ENCODE results near the gene C1QTNF9. TPM values are rescaled to one million over a fixed set of nuclear protein-coding genes. Genes with fewer than 3 reads are reported as not detected.
"Not testable (repeated sequence)": the region's sequence is repeated elsewhere in the genome, so short reads cannot be mapped to it uniquely, and the experiment has no call there.

C1QTNF9 gene
- polyA plus RNA-seq, 10 donors, result 2.3 to 13.2 (median 5.5) TPM

GRCh38 chr13:24321416-24321815, 12.0 kb downstream of the C1QTNF9 start:
- DNase-seq, result not testable (repeated sequence)

GRCh38 chr13:24322470-24322869, 13.1 kb downstream of the C1QTNF9 start:
- not testable (repeated sequence) for DNase-seq

- DNase-seq, result no peak
These were observed 13.8 kb downstream of the C1QTNF9 start for GRCh38 chr13:24323036-24323738.

GRCh38 chr13:24323739-24324075, 14.3 kb downstream of the C1QTNF9 start:
- DNase-seq, result no peak

- DNase-seq, result not testable (repeated sequence)
These were observed 18.2 kb downstream of the C1QTNF9 start for GRCh38 chr13:24327598-24327997.

GRCh38 chr13:24328145-24328544, 18.8 kb downstream of the C1QTNF9 start:
- peak in 1 of 3 donors; percentile 18 for DNase-seq

GRCh38 chr13:24338721-24339120, 29.3 kb downstream of the C1QTNF9 start:
- DNase-seq, result no peak

- DNase-seq, result no peak
These were observed 30.7 kb downstream of the C1QTNF9 start for GRCh38 chr13:24339937-24340607.

GRCh38 chr13:24340608-24340955, 31.2 kb downstream of the C1QTNF9 start:
- no peak for DNase-seq

GRCh38 chr13:24341439-24341838, 32.1 kb downstream of the C1QTNF9 start:
- DNase-seq, result peak in 1 of 3 donors; percentile 5

GRCh38 chr13:24348385-24348784, 39.0 kb downstream of the C1QTNF9 start:
- no peak for DNase-seq

- DNase-seq, result no peak
These were observed 39.6 kb downstream of the C1QTNF9 start for GRCh38 chr13:24348797-24349515.

- not testable (repeated sequence) for DNase-seq
These were observed 40.6 kb downstream of the C1QTNF9 start for GRCh38 chr13:24349778-24350664.

GRCh38 chr13:24351423-24351822, 42.0 kb downstream of the C1QTNF9 start:
- no peak for DNase-seq

GRCh38 chr13:24353736-24354135, 44.4 kb downstream of the C1QTNF9 start:
- no peak for DNase-seq

- DNase-seq, result no peak
These were observed 45.7 kb downstream of the C1QTNF9 start for GRCh38 chr13:24355103-24355502.

- DNase-seq, result no peak
These were observed 46.9 kb downstream of the C1QTNF9 start for GRCh38 chr13:24356270-24356669.

- DNase-seq, result no peak
These were observed 47.5 kb downstream of the C1QTNF9 start for GRCh38 chr13:24356837-24357236.

- DNase-seq, result no peak
These were observed 48.4 kb downstream of the C1QTNF9 start for GRCh38 chr13:24357756-24358155.

- not testable (repeated sequence) for DNase-seq
These were observed 49.5 kb downstream of the C1QTNF9 start for GRCh38 chr13:24358836-24359235.

- not testable (repeated sequence) for DNase-seq
These were observed 49.9 kb downstream of the C1QTNF9 start for GRCh38 chr13:24359252-24359651.

GRCh38 chr13:24360106-24360505, 50.7 kb downstream of the C1QTNF9 start:
- DNase-seq, result no peak

Data from muscle of back (tissue), 11 donors.